Activated naive CD4-positive, alpha-beta T cell (primary cell): ENCODE data around the gene WDR47.
A peak's percentile ranks its signal among the peaks of the same experiment; 100 is the strongest.

Source experiments
- DNase-seq, 4 experiments: peaks; one replicate each; lab custom pipeline; 2025; lab: John Stamatoyannopoulos, UW

WDR47 gene

DNA sequence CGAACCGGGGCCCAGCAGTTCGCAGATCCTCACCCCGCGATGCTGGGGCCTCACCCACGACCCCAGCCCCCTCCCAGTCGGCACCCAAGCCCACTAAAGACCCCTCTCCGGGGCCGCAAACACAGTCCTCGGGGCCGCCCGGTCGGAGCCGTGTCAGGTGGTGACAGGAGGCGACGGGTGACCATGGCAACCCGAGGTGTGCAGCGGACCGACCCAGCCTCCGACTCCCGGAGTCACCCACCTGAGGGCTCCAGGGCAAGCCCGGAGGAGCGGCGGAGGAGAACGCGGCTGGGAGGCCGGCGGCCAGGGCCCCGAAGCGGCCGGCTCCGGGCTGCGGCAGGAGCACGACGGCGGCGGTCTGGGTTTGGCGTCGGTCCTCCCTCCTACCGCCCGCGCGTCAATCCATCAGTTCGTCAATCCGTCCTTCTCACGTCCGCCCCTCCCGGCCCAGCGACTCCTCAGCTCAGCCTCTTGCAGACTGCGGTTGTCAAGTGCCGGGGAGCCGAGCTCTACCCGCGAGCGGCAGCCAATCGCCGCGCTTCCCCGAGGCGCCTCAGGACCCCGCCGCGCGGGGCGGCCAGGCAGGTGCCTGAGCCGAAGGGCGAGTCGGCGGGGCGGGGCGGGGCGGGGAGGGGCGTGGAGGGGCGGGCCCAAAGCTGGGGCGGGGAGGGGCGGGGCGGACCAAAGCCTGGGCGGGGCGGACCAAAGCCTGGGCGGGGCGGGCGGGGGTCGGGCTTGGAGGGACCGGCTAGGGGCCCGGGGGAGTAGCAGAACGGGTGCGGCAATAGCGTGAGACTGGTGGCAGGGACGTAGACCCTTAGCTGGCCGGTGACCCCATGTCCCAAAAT is at the start of gene WDR47:
WDR47 (minus strand) TSS at position 482 of the 848 bp plus-strand sequence. CDS start 18,590 bp downstream, outside the sequence.
- peak; percentile 83 to 93 (median 89) for DNase-seq

DNA sequence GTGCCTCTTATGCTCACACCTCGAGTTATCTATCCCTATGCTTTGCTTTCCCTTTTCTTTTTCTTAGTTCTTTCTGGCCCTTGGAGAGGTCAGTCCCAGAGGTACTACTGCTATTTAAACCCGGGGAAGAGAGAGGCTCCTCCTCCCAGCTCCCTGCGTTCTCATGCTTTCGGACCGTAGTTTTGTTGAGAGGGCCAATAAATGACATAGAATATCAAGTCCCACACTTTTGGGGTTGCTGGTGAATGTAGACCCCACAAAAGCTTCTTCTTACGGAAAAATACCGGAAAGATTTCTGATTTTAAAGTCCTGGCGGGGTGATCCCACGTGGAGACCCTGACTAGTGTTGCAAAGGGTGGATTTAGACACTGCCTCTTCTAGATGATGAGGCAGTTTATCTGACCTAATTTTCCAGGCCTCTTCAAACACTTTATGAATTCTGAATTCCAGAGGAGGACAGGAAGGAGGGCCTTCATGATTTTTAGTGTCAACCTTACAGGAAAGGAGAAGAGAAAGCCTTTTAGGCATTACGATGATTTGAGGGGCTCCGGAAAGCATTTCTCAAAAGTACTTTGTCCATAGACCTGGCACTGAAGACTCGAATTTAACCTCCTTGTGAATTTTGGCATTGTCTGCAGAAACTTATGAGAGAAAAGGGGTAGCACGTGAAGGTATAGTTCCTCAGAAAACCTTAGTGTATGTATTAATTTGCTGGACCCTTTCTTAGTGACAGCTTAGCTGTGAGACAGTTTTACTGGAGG is 49.4 kb upstream of the WDR47 start:
- DNase-seq = no peak

DNA sequence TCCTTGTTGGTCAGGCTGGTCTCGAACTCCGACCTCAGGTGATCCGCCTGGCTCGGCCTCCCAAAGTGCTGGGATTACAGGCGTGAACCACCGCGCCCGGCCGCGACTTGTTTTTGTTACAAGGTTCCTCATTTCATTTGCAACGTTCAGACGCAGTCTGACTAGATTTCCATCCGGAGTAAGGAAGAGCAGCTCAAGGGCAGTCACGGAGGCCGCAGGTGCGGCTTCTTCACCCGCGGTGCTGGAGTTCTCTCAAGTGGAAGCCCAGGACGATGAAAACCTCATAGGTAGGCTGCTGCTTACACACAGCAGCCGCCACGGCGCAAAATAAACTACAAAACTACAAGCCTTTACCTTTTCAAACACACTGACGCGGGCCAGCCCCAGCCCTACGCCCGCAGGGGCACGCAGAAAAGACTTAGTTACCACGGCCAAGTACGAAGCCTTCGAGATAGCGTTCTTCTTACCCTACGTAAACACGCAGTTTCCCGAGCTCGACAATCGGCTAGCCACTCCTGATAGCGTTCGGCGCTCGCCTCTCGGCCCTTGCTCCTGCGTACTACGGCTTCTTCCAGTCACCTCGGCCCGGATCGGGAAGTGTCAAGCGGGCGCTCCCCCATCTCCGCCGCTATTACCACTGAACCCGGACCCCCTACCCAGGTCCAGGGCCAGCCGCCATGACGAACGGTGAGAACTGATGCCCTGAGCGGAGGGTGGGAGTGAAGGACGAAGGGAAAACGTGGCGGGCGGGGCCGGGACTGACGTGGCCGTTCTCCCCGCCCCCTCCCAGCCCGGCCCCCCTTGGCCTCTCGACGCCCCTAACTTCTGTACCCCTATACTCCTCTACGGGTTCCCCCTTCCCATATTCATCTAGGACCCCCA is 48.5 kb upstream of the WDR47 start, which contains the start of gene TMEM167B:
TMEM167B (plus strand) TSS at position 569 of the 882 bp plus-strand sequence; CDS start at position 678, 109 bp downstream.
- peak; percentile 65 to 77 (median 71) for DNase-seq

DNA sequence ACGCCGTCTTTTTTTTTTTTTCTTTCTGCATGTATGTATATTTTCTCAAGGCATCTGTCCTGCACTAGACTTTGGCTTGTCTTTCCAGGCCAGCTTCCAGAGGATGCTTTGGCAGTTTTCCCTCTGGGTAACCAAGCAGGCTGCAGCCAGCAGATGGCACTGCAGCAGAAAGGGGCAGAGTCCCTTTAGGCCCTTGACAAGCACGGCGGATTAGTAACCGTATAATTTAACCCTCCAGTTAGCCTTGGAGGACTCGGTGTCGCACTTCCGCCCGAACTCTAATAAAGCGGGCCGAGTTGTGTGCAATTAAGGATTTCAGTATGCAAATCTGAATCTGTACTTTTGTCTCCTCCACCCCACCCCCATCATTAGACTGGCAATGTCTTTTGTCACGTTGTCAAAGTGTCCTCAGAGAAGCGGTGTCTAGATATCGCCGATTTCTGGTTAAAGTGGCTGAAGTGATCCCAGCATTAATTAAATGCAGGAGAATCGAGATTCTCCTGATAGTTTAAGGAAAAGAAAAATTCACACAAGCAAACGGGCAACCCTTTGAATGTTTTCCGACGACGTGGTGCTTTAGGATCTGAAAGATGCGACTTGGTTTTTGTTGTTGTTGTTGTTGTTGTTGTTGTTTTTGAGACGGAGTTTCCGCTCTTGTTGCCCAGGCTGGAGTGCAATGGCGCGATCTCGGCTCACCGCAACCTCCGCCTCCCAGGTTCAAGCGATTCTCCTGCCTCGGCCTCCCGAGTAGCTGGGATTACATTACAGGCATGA is 47.5 kb upstream of the WDR47 start:
- peak in 1 of 4 experiments; percentile 21 for DNase-seq

- DNase-seq = no peak
These were observed 42.9 kb upstream of the WDR47 start for GRCh38 chr1:109084563-109085517.

DNA sequence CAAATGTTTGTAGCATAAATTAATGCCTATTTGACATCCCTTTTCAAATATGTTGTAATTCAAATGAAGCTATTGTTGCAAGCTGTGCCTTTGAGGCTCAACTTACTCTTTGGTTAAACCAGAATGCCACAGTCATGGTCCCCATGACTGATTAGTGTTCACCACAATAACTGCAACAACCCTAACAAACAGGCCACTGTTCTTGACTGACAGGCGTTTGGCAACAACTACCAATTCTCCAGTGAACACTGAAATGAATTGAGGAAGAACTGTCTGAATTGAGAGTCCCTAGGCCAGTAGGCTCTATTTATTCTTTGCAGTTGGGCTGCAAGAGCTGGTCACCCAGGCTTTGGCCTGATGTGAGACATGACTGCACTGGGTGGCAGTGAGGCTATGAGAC is 42.0 kb upstream of the WDR47 start:
- no peak for DNase-seq

- no peak for DNase-seq
These were observed 41.6 kb upstream of the WDR47 start for GRCh38 chr1:109083501-109083900.

DNA sequence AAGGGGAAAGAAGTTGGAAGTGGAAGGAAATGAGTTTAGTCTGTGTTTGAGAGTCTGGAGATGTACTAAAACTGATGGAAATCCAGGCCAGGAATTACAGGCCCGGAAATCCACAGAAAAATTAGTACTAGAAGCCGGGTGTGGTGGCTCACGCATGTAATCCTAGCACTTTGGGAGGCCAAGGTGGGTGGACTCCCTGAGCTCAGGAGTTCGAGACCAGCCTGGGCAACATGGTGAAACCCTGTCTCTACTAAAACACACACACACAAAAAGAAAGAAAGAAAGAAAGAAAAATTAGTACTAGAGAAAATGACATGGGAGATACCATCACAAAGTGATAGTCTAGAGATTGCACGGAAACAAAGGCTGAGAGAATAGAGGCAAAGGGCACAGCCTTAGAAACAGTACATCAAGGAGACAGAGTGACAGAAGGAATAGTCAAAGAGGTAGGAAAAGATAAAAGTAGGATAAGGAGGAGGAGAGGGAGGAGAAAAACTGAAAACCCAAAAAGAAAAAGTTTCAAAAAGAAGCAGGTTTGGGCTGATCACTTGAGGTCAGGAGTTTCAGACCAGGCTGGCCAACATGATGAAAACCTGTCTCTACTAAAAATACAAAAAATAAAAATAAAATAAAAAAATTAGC is 38.7 kb upstream of the WDR47 start:
- DNase-seq = no peak

DNA sequence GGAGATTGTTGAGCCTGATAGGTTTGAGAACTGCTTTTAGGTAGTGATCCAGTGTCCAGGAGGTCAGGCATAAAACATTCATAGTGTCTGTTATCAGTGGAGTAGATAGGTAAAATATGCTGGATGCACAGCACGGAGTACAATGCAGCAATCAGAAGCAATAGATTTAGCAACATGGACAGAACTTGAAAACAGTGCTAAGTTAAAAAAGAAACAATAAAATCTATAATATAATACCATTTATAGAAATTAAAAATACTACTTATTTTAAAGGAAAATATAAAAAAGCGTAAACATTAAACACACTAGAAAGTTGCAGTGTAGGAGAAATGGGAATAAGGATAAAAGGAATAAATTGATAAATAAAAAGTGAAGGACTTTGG is 37.3 kb upstream of the WDR47 start:
- no peak for DNase-seq

DNA sequence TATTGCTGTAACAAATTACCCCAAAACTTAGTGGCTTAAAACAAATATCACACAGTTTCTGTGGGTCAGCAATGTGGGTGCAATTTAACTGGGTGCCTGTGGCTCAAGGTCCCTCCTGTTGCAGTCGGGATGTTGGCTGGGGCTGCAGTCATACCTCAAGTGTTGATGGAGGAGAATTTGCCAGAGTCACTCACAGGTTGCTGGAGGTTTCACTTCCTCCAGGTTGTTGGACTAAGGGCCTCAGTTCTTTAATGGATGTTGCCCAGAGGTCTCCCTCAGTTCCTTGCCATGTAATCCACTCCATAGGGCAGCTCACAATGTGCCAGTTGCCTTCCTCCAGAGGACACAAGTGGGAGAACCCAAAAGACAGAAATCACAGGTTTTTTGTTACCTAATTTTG is 36.4 kb upstream of the WDR47 start:
- no peak for DNase-seq

- DNase-seq = peak; percentile 50 to 81 (median 66)
These were observed 33.9 kb upstream of the WDR47 start, which contains the start of gene TAF13 for GRCh38 chr1:109075531-109076490. TSS of gene TAF13 (minus strand) at chr1:109076003. CDS start at chr1:109075947, 56 bp downstream.

- no peak for DNase-seq
These were observed 27.4 kb upstream of the WDR47 start for GRCh38 chr1:109069294-109069693.

DNA sequence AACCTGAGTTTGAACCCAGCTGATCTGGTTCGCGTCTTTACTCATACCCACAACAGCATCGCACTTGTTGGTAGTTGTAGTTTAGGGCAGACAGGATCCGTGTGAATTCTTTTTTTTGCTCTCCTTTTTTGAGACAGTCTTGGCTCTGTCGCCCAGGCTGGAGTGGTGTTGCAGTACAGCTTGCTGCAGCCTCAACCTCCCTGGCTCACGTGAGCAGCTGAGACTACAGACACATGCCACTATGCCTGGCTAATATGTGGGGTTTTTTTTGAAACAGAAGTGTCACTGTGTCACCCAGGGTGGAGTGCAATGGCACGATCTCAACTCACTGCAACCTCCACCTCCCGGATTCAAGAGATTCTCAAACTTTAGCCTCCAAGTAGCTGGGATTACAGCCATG is 26.0 kb upstream of the WDR47 start:
- DNase-seq = no peak

GRCh38 chr1:109065137-109065536 is 23.2 kb upstream of the WDR47 start:
- no peak for DNase-seq

- DNase-seq = no peak
These were observed 19.3 kb upstream of the WDR47 start for GRCh38 chr1:109061183-109061582.

DNA sequence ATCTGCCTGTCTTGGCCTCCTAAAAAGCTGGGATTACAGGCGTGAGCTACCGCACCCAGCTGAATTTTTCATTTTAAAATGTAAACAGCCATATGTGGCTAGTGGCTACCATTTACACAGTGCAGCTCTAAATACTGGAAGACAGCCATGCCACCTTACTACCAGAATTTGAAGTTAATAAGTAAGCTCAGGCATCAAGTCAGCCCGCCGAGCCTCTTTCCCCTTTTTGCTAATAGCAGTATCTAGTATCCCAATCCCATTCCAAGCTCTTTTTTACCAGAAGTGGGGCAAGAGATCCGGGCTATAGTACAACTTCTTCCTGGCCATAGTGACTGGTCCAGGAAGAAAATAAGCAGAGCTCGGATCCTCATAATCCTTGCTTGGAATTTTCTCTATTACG is 18.8 kb upstream of the WDR47 start:
- DNase-seq = no peak

GRCh38 chr1:109059026-109059425 is 17.1 kb upstream of the WDR47 start:
- DNase-seq = no peak

DNA sequence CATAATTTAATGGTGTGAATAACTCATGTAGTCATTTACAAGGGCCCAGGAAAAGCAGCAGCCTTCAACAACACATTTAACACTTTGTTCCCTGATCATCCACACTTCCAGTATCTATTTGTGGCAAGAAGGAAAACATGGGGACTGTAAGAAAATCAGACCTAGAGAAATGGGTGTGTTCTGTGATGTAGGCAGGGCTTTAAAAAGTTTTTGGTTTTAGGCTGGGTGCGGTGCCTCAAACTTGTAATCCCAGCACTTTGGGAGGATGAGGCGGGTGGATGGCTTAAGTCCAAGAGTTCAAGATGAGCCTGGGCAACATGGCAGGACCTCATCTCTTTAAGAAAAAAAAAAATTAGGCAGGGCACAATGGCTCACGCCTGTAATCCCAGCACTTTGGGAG is 14.2 kb upstream of the WDR47 start:
- DNase-seq = no peak
